Keratinocyte (primary cell): ENCODE data around the gene LTN1.

ENCODE experiments used
- CTCF ChIP-seq, 3 experiments: IDR thresholded peaks in 1 of 3; conservative IDR thresholded peaks in 1 of 3; optimal IDR thresholded peaks in 1 of 3; 2 replicates in 2 of 3; 3 replicates in 1 of 3; pipeline versions ENCODE3 to v1.5.1; 2011; ENCODE audit warnings: low read length in 3 of 3, mild to moderate bottlenecking in 3 of 3, moderate library complexity in 2 of 3, control low read depth in 1 of 3, inconsistent platforms in 1 of 3; ENCODE audit not compliant: insufficient read depth in 2 of 3; ENCODE audit errors: extremely low read depth in 1 of 3
- EZH2 ChIP-seq: IDR thresholded peaks from one replicate; pipeline ENCODE4 v1.6.1; 2012; ENCODE audit warnings: inconsistent platforms, mild to moderate bottlenecking, low read length, moderate library complexity

DNA sequence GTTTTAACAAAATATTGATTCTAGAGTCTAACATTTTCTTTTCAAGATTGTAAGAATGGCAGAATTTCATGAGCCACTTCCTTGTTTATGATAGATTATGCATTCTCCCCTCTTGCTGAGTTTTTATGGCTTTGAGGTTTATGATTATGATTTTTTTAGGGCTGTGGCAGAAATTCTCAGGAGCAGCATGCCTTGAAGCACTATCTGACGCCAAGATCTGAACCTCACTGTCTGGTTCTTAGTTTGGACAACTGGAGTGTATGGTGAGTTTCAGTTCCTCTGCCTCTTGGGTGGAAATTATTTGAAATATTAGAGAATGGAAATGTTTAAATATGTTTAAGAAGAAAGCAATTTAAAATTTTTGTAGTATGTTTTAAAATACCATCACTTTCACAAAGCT, 42.0 kb upstream of the LTN1 start:
- TF ChIP-seq CTCF (optimal IDR thresholded peaks at IDR 0.05 in 1 of 3, IDR thresholded peaks at IDR 0.05 in 1 of 3, conservative IDR thresholded peaks at IDR 0.05 in 1 of 3; ENCODE audit: extremely low read depth in 1 of 3, insufficient read depth in 2 of 3, low read length in 3 of 3), result no peak
- TF ChIP-seq EZH2, result no peak
